ENCODE results near the gene ANO2.
A peak's percentile ranks its signal among the peaks of the same experiment; 100 is the strongest.
"Not testable (repeated sequence)": the region's sequence is repeated elsewhere in the genome, so short reads cannot be mapped to it uniquely, and the experiment has no call there.

The ANO2 gene

GRCh38 chr12:5818877-5819276, 126.2 kb downstream of the ANO2 start:
- not testable (repeated sequence) for DNase-seq (ENCODE audit: low read depth)

GRCh38 chr12:5817246-5817645, 127.8 kb downstream of the ANO2 start:
- DNase-seq (ENCODE audit: low read depth): no peak

- DNase-seq (ENCODE audit: low read depth): no peak
Observed at GRCh38 chr12:5809586-5809985, 135.5 kb downstream of the ANO2 start.

- peak; percentile 75 for DNase-seq (ENCODE audit: low read depth)
Observed at GRCh38 chr12:5808981-5809380, 136.1 kb downstream of the ANO2 start.

- no peak for DNase-seq (ENCODE audit: low read depth)
Observed at GRCh38 chr12:5807514-5808219, 137.4 kb downstream of the ANO2 start.

GRCh38 chr12:5807090-5807414, 138.0 kb downstream of the ANO2 start:
- peak; percentile 8 for DNase-seq (ENCODE audit: low read depth)

- DNase-seq (ENCODE audit: low read depth): no peak
Observed at GRCh38 chr12:5806371-5807089, 138.5 kb downstream of the ANO2 start.

- DNase-seq (ENCODE audit: low read depth): no peak
Observed at GRCh38 chr12:5803532-5803931, 141.5 kb downstream of the ANO2 start.

GRCh38 chr12:5798242-5799015, 146.6 kb downstream of the ANO2 start:
- no peak for DNase-seq (ENCODE audit: low read depth)

- DNase-seq (ENCODE audit: low read depth): no peak
Observed at GRCh38 chr12:5797661-5798060, 147.4 kb downstream of the ANO2 start.

- no peak for DNase-seq (ENCODE audit: low read depth)
Observed at GRCh38 chr12:5796959-5797225, 148.2 kb downstream of the ANO2 start.

- DNase-seq (ENCODE audit: low read depth): no peak
Observed at GRCh38 chr12:5796171-5796958, 148.7 kb downstream of the ANO2 start.

GRCh38 chr12:5794156-5794555, 150.9 kb downstream of the ANO2 start:
- no peak for DNase-seq (ENCODE audit: low read depth)

GRCh38 chr12:5792343-5792742, 152.7 kb downstream of the ANO2 start:
- DNase-seq (ENCODE audit: low read depth): no peak

GRCh38 chr12:5789469-5789968, 155.5 kb downstream of the ANO2 start:
- DNase-seq (ENCODE audit: low read depth): no peak

GRCh38 chr12:5787828-5788227, 157.2 kb downstream of the ANO2 start:
- DNase-seq (ENCODE audit: low read depth): no peak

- DNase-seq (ENCODE audit: low read depth): no peak
Observed at GRCh38 chr12:5785601-5786000, 159.5 kb downstream of the ANO2 start.

GRCh38 chr12:5784462-5785130, 160.5 kb downstream of the ANO2 start:
- no peak for DNase-seq (ENCODE audit: low read depth)

- no peak for DNase-seq (ENCODE audit: low read depth)
Observed at GRCh38 chr12:5783289-5783920, 161.7 kb downstream of the ANO2 start.

GRCh38 chr12:5780536-5780935, 164.5 kb downstream of the ANO2 start:
- no peak for DNase-seq (ENCODE audit: low read depth)

- DNase-seq (ENCODE audit: low read depth): no peak
Observed at GRCh38 chr12:5779401-5779800, 165.7 kb downstream of the ANO2 start.
